GM18517 (cell line): Measurements from ENCODE around the gene FAM184A.
A peak's percentile ranks its signal among the peaks of the same experiment; 100 is the strongest.
"Not testable (repeated sequence)": the region's sequence is repeated elsewhere in the genome, so short reads cannot be mapped to it uniquely, and the experiment has no call there.

Source experiments
- ATAC-seq: cut with Tn5 transposase; IDR thresholded peaks from one replicate; pipeline ENCODE4 v1.9.1; 2021; ENCODE audit warnings: mild to moderate bottlenecking, moderate library complexity; ENCODE audit not compliant: unreplicated experiment

FAM184A gene

GRCh38 chr6:119097815-119098361, 19.4 kb upstream of the FAM184A start:
- not testable (repeated sequence) for ATAC-seq

DNA sequence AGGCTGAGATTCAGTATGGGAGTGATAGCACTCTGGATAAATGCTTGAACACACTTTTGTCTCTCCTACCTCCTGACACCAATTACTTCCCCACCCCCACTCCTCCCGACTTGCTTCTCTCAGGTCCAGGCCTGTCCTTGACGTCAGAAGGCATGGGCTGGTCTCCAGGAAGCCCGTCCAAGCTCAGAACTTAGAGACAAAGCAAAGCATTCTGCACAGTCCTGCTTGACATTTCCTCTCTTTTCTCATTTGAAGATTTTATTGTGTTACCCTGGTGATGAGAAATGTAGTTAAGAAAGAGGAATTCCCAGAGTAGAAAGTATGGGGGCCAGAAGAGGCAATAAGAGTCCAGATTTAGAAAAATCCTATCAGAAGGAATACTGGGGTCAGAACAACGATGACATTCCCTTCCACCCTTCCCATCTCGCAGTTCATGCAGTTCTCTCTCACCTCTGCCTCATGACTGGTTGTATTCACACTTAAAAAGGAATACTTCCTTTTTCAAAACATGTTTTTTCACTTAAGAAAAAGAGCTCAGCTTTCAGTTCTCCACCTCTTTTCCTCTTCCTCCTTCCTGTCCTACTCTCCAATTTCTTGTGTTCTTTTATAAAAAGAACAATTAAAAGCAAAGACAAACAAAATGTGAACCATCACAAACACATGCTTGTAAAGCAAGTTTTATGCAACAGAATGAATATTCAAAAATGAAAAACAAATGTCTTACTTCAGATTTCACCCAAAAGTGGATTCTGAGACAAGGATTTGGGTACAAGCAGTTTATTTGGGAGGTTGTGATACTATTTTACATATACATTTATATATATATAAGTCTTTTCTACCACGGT, 18.5 kb upstream of the FAM184A start:
- no peak for ATAC-seq

DNA sequence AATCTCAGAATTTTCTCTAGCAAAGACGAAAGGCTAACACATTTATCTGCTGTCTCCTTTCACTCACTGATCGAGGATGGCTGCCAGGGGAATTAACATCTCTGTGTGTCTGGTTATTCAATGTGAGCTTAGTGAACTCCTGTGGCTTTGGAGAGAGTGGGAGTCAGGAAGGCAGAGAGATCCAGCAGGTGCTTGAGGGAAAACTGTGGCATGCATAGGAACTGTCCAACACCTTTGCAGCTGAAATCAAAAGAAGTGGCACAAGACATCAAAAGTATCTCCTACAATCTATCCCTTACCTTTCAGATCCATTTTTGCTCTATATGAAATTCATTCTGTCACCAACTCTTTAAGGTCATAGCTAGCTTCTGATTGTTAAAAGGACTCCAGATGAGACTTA, 11.8 kb upstream of the FAM184A start:
- ATAC-seq, result no peak

DNA sequence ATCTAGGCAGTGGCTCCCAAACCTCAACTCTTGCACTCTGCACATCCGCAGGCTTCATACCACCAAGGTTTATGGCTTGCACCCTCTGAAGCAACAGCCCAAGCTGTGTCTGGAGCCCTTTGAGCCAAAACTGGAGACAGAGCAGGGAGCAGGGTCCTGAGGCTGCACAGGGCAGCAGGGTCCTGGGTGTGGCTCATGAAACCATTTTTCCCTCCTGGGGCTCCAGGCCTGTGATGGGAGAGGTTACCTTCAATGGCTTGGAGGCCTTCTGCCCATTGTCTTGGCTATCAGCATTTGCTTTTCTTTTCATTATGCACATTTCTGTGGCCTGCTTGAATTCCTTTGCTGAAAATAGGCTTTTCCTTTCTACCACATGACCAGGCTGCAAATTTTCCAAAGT, 6.3 kb upstream of the FAM184A start:
- ATAC-seq, result no peak

GRCh38 chr6:119083007-119083406, 4.5 kb upstream of the FAM184A start:
- ATAC-seq, result no peak

DNA sequence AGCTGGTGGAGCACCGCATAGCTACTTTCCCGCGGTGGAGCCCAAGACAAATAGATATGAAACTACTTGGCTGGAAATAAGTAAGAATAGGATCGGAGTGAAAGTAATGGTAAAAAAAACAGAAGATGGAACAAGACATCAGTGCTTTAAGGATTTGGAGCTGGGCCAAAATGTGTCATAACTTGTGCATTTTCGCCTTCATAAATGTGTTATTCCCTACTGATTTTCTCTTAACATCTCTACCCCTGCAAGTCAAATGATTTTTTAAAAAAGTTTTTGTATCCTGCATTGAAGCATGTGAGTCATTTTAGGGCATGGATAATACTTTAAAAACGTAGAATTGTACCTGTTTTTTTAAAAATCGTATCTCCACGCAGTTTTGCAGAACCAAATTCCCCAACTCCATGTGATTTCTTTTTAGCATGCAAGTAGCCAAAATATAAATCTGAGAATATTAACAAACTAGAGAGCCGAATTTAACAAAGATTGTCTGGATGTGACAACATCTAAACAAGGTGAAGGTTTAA, 882 bp upstream of the FAM184A start:
- no peak for ATAC-seq

GRCh38 chr6:119077643-119078375, 655 bp downstream of the FAM184A start:
- peak; percentile 37 for ATAC-seq

DNA sequence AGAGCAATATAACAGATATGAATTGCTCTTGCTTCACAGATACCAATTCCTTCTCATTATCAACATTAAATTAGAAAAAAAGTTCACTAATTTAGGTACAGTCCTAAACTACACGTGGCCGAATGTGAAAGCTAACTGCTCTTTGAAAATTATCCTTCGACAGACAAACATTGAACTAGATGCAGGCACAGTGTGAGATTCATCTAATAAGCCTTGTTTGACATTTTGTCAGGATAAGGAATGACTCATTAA, 1.1 kb downstream of the FAM184A start:
- no peak for ATAC-seq

DNA sequence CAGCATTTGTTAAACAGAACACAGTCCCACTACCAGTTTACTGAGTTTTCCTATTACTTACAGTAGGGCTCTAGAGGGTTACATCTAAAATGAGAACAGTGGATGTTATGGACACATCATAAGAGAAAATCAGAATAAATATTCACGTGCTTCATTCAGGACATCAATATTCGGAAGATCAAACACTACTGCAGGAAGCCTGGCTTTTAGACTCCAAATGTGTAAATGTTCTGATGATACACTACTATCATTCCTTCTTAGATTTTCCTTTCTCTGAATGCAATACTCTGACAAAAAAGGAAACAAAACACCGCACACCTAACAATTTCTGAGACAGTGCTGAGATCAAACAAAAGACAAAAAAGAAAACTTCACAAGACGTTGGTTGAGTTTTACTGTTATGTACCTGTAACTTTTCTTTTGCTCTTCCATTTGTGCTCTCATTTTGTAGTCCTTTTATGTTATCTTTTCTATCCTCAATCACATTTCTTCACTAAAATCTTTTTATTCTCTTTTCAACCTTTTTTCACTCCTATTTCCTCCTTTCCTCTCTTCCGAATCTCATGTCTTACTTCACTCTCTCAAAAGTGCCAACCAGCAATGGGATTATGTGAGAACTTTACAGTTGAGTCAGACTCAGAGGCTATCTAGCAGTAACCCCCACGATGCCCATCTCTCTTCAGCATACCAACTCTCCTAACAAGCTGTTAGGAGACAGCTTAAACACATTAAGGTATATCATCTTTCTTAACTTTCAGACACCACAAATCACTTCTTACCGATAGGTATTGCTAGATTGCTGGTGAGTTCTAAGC, 1.7 kb downstream of the FAM184A start:
- no peak for ATAC-seq

DNA sequence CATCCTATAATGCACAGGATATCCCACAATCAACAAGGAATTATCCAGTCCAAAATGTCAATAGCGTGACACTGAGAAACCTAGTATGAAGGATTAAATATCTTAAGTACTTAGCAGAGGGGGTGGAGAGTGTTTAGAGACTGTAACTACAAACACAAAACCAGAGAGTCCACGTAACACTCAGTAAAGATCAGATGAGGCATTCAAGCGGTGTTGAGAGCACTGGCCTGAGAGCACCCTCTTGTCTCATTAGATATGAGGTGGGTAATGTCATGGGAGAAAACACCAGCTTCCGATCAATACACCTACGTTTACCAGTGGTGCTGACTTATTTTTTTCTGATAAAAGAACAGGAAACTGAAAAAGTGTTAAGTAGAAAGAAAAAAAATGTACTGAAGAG, 2.3 kb downstream of the FAM184A start:
- no peak for ATAC-seq

DNA sequence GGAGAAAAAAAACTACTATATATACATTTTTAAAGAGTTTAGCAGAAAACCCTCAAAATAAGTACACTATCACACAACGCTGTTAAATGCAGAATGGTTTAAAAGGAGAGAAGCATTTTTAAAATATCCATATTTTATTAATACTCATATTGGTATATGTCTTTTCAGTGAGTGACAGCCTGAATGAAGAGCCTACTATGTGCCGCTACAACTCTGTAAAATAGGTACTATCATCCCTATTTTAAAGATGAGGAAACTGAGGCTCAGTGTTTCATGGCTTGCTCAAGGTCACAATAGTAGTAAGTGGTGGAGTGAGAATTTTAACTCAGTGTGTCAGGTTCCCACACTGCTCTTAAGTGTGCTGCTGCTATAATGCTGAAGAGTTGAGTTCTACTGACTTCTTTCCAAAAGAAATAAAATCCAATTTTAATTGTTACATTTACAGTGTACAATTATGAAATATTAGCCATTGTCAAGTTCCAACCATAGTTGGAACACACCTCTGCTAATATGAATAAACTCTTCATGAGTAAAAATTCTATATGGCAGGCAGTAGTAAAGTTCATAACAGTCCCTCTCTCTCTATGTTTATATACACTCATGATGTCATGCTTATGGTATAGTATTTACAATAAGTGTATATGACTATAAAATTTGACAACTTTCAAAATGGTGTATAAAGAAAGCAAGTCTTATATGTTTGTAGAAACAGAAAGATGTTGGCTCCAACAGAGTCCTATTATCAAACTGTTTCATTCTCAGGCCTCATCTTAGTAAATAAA, 3.1 kb downstream of the FAM184A start:
- no peak for ATAC-seq

DNA sequence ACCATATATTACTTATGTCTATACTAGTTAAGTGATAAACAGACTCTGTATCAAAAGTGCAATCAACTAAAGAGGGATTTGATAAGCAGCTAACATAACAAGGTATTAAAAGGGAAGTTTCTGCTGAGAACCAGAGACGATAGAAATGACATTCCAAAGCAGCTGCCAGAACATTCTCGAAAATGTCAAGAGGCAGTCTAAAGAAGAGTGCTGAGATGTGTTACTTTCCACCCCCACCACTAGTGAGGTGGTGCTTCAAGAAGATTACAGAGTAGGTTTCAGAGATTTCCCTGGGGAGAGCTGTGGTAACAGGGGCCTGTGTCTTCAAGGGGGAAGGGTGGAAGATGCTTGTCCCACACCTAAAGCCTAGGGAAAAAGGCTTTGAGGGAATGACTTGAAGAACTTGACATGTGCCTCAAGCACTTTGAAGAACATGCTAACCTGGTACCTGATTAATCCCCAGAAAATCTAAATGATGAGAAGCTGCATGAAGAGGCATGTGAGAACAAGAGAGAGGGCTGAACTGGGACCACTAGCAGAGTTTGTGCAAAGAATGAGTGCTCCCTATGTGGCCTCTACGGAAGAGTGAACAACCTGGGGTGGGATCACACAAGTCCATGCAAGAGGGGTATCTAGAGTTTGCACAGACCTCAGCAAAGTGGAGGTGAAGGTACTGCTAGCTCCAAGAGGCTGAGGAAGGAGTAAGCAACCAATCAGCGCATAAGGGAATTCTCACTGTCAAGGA, 5.0 kb downstream of the FAM184A start:
- no peak for ATAC-seq

DNA sequence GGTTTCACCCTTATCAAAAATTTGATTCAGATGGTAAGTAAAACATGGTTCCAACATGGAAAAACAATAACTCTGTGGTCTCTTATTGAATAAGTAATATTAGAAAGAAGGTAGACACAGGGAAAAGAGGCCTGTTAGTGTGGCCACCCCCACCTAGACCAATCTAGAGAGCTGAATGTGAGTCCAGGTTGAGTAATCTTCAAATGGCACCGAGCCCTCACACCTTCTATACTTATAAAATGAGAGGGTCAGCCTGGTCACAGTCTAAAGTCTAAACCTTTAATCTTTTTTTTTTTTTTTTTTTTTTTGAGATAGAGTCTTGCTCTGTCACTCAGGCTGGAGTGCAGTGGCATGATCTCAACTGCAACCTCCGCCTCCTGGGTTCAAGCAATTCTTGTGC, 6.9 kb downstream of the FAM184A start:
- ATAC-seq, result no peak

- ATAC-seq, result no peak
These were observed 11.4 kb downstream of the FAM184A start for GRCh38 chr6:119067091-119067490.

DNA sequence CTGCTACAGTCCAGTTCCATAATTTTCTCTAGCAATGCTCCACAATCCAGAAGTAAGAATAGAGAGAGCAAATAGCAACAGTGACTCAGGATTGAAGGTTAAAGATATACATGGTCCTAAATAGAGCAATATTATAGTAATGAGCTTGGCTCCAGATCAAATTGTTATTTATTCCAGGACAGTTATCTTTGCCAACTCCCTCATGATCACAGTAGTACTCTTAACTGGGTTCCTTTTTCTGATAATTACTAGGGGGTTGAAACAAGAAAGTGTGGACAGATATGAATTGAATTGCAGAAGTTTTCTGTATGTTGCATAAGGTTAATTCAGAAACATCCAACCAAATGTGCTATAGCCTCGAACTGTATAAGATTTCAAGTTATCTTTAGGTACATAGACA, 11.9 kb downstream of the FAM184A start:
- ATAC-seq, result no peak

GRCh38 chr6:119065955-119066354, 12.5 kb downstream of the FAM184A start:
- no peak for ATAC-seq

DNA sequence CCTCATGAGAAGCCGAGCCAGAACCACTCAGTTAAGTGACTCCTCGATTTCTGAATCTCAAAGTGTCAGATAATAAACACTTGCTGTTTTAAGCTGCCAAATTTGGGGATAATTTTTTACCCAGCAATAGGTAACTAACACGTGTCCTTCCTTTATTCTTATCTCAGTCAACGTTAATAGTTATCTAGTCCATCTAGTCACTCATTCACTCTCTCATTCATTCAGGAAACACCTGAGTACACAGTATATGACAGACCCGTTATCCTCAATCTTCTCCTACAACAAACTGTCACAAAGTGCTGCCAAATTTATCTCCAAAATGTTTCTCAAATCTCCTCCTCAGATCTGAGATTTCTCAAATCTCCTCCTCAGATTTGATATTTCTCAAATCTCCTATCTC, 13.1 kb downstream of the FAM184A start:
- ATAC-seq, result no peak

GRCh38 chr6:119063491-119063890, 15.0 kb downstream of the FAM184A start:
- ATAC-seq, result no peak

- no peak for ATAC-seq
These were observed 17.2 kb downstream of the FAM184A start for GRCh38 chr6:119061215-119061614.
